Measurements from ENCODE around the gene CHD2. TPM values are rescaled to one million over a fixed set of nuclear protein-coding genes. Genes with fewer than 3 reads are reported as not detected.

The CHD2 gene
- total RNA-seq, 1 donor from 2014 or later = 100 TPM

DNA sequence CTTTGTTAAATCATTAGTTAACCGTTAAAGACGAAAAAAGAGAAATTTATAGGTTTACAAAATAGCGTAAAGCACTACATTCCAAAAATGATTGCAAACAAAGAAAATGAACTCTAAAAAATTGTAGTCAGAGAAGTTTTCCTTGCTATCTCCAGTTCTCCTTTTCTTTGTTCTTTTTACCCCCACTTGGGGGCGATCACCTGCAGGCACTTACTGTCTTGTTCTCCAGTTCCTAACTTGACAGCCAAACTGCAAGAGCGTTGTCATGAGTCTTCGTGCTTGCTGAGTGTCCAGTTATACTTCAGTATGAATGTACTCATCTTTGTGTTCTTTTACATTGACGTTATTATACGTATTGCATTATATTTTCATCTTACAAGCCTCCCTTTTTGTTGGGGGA, 54.5 kb downstream of the CHD2 start:
- H3K27ac ChIP-seq = no peak overlapping the region
- no peak for TF ChIP-seq POLR2A (IDR thresholded peaks at IDR 0.05)
- TF ChIP-seq, protein P1, sequence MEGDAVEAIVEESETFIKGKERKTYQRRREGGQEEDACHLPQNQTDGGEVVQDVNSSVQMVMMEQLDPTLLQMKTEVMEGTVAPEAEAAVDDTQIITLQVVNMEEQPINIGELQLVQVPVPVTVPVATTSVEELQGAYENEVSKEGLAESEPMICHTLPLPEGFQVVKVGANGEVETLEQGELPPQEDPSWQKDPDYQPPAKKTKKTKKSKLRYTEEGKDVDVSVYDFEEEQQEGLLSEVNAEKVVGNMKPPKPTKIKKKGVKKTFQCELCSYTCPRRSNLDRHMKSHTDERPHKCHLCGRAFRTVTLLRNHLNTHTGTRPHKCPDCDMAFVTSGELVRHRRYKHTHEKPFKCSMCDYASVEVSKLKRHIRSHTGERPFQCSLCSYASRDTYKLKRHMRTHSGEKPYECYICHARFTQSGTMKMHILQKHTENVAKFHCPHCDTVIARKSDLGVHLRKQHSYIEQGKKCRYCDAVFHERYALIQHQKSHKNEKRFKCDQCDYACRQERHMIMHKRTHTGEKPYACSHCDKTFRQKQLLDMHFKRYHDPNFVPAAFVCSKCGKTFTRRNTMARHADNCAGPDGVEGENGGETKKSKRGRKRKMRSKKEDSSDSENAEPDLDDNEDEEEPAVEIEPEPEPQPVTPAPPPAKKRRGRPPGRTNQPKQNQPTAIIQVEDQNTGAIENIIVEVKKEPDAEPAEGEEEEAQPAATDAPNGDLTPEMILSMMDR (IDR thresholded peaks at IDR 0.05) = no peak
- no peak for TF ChIP-seq POLR2AphosphoS5 (IDR thresholded peaks at IDR 0.05; ENCODE audit: insufficient read depth in 1 of 2, low read depth in 1 of 2)
- H3K27me3 ChIP-seq = no peaks in the 10 kb centered on the region
- intact Hi-C loops (cut with DNase I) = loop anchor here (10.0 kb wide), 1 partner anchor 60 kb away; no protein-coding TSS in a partner anchor
- H3K4me1 ChIP-seq = no peaks in the 10 kb centered on the region
- H3K4me3 ChIP-seq = no peak overlapping the region
- no peak for DNase-seq (ENCODE audit: extremely low spot score in 2 of 2)
- H3K36me3 ChIP-seq = peaks cover 3 to 94% of the 10 kb centered on the region in 2 donors
- H3K9me3 ChIP-seq = peaks cover 9% of the 10 kb centered on the region

- H3K27ac ChIP-seq = no peak overlapping the region
- DNase-seq (ENCODE audit: extremely low spot score in 2 of 2) = no peak
- peaks cover 5 to 89% of the 10 kb centered on the region in 2 donors for H3K36me3 ChIP-seq
- TF ChIP-seq POLR2AphosphoS5 (IDR thresholded peaks at IDR 0.05; ENCODE audit: insufficient read depth in 1 of 2, low read depth in 1 of 2) (no peak), POLR2A (IDR thresholded peaks at IDR 0.05) (no peak)
- TF ChIP-seq, protein P1 (IDR thresholded peaks at IDR 0.05) = no peak
- no peaks in the 10 kb centered on the region for H3K9me3 ChIP-seq
- intact Hi-C loops (cut with DNase I) = loop anchor here (10.0 kb wide), 1 partner anchor 59 kb away; no protein-coding TSS in a partner anchor
- no peak overlapping the region for H3K4me3 ChIP-seq
- no peaks in the 10 kb centered on the region for H3K4me1 ChIP-seq
- no peaks in the 10 kb centered on the region for H3K27me3 ChIP-seq
Measured at GRCh38 chr15:92955706-92956105, 55.6 kb downstream of the CHD2 start.

GRCh38 chr15:92958105-92958504, 58.0 kb downstream of the CHD2 start:
- intact Hi-C loops (cut with DNase I) = loop anchor here (10.0 kb wide), 1 partner anchor 57 kb away; no protein-coding TSS in a partner anchor
- Histone ChIP-seq H3K9me3 (no peaks in the 10 kb centered on the region), H3K36me3 (peaks cover 5 to 81% of the 10 kb centered on the region in 2 donors), H3K4me1 (no peaks in the 10 kb centered on the region), H3K27me3 (no peaks in the 10 kb centered on the region), H3K27ac (no peak overlapping the region), H3K4me3 (no peak overlapping the region)
- DNase-seq (ENCODE audit: extremely low spot score in 2 of 2) = no peak
- TF ChIP-seq, protein P1 (IDR thresholded peaks at IDR 0.05) = no peak

DNA sequence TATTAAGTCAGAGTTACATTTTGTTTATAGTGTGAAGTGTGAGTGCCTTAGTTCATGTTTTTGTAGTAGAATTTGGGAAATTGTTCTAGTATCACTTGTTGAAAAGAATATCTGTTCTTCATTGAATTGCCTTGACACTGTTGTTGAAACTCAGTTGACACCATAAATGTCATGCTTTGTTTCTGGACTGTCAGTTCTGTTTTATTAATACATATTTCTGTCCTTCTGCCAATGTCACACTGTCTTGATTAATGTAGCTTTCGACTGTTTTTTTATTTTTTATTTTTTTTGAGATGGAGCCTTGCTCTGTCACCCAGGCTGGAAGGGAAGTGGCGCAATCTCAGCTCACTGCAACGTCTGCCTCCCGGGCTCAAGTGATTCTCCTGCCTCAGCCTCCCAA, 59.1 kb downstream of the CHD2 start:
- Histone ChIP-seq H3K27me3 (no peaks in the 10 kb centered on the region), H3K4me1 (no peaks in the 10 kb centered on the region), H3K9me3 (no peaks in the 10 kb centered on the region), H3K27ac (no peak overlapping the region), H3K36me3 (peaks cover 5 to 80% of the 10 kb centered on the region in 2 donors), H3K4me3 (no peak overlapping the region)
- intact Hi-C loops (cut with DNase I) = loop anchor here (10.0 kb wide), 1 partner anchor 56 kb away; no protein-coding TSS in a partner anchor
- no peak for TF ChIP-seq POLR2AphosphoS5 (IDR thresholded peaks at IDR 0.05; ENCODE audit: insufficient read depth in 1 of 2, low read depth in 1 of 2)
- TF ChIP-seq, protein P1 (IDR thresholded peaks at IDR 0.05) = no peak
- no peak for TF ChIP-seq POLR2A (IDR thresholded peaks at IDR 0.05)
- DNase-seq (ENCODE audit: extremely low spot score in 2 of 2) = no peak

GRCh38 chr15:92960996-92961681, 61.0 kb downstream of the CHD2 start:
- Histone ChIP-seq H3K27me3 (no peaks in the 10 kb centered on the region), H3K27ac (no peak overlapping the region), H3K4me1 (no peaks in the 10 kb centered on the region), H3K9me3 (no peaks in the 10 kb centered on the region), H3K36me3 (peaks cover 5 to 61% of the 10 kb centered on the region in 2 donors), H3K4me3 (no peak overlapping the region)
- TF ChIP-seq POLR2A (IDR thresholded peaks at IDR 0.05) (no peak), POLR2AphosphoS5 (IDR thresholded peaks at IDR 0.05; ENCODE audit: insufficient read depth in 1 of 2, low read depth in 1 of 2) (no peak)
- TF ChIP-seq, protein P1 (IDR thresholded peaks at IDR 0.05) = no peak
- no peak for DNase-seq (ENCODE audit: extremely low spot score in 2 of 2)
- intact Hi-C loops (cut with DNase I) = no loop called here
